Measurements from ENCODE around the gene MPRIP. TPM values are rescaled to one million over a fixed set of nuclear protein-coding genes. Genes with fewer than 3 reads are reported as not detected.

The MPRIP gene
- total RNA-seq, 1 experiment from 2014 or later: 143 TPM

DNA sequence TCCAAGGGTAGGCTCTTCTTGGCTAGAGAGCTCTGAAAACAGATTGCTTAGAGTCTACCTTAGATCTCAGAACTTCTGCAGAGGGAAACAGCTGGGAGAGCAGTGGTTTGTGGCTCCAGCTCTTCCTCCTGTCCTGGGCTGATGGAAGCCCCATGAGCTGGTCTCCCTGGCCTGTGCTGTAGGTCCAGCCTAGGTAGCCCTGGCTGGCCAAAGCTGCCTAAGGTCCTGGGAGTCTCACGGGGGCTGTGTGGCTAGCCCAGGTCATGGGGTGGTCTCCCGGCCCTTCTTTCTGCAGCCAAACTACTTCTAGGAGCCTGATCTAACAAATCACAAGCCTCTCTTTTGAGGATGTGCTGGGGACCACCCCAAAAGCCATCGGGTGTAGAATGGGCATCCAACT is 75.7 kb downstream of the MPRIP start:
- no peaks in the 10 kb centered on the region for H3K9me3 ChIP-seq
- no peaks in the 10 kb centered on the region for H3K27me3 ChIP-seq
- no peak overlapping the region for H3K4me3 ChIP-seq
- no peaks in the 10 kb centered on the region for H3K36me3 ChIP-seq
- DNase-seq: no peak

- Histone ChIP-seq H3K27me3 (no peaks in the 10 kb centered on the region), H3K9me3 (no peaks in the 10 kb centered on the region), H3K4me3 (no peak overlapping the region), H3K36me3 (no peaks in the 10 kb centered on the region)
- DNase-seq: no peak
These were observed 76.1 kb downstream of the MPRIP start for GRCh38 chr17:17118399-17118798.

DNA sequence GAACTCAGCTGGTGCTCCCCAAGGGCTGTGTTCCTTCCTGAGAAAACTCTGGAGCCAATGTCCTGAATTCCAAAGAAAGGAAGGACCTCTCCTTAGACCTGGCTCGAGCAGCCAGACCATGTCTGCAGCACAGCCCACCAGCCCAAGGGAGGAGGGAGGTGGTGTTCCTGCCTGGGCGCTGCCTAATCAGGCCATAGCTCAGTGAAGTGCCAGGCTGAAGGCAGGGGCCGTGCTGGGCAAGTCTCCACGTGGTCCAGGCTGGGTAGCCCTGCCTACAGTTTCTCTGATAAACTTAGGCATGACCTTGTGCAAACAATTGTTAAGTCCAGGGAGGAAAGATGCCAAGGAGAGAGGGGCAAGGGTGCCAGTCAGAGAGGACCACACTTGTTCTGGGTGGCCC is 76.8 kb downstream of the MPRIP start:
- Histone ChIP-seq H3K4me3 (no peak overlapping the region), H3K36me3 (no peaks in the 10 kb centered on the region), H3K9me3 (no peaks in the 10 kb centered on the region), H3K27me3 (no peaks in the 10 kb centered on the region)
- DNase-seq: no peak

DNA sequence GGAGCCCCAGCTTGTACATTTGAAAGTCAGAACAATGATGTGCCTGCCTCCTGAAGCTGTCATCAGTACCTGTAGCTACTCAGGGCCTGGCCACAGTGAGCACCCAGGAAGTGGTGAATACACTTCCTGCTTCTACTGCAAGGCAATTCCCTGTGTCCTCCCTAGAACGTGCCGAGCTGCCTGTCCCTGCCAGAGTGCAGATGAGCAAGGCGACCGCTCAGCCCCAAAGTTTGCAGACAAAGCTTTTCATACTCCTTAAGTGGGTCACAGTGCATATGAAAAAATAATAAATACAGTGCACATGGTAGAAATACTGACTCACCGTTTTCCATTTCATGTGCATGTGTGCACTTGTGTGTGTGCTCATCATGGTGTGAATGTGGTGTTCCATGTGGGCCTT is 77.3 kb downstream of the MPRIP start:
- Histone ChIP-seq H3K4me3 (no peak overlapping the region), H3K9me3 (no peaks in the 10 kb centered on the region), H3K36me3 (no peaks in the 10 kb centered on the region), H3K27me3 (no peaks in the 10 kb centered on the region)
- DNase-seq: peak; percentile 32

DNA sequence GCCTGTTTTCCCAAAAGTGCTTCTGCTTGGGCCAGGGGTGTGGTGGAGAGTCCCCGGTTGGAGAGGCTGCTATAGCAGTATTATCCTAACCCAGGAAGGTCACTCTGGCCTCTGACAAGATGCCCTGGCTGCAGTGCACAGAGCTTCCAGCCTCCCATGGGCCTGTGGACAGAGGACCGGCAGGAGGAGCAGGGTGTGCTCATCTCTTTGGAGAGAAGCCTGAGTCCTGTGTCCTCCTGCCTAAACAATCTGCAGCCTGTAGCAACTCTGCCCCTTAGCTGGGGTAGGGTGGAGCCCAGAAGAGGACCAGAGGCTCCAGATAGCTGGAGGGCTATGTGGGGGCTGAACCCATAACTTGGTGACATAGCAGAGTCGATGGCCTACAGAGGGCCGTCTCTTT is 78.0 kb downstream of the MPRIP start:
- H3K4me3 ChIP-seq: no peak overlapping the region
- no peaks in the 10 kb centered on the region for H3K36me3 ChIP-seq
- H3K27me3 ChIP-seq: no peaks in the 10 kb centered on the region
- no peaks in the 10 kb centered on the region for H3K9me3 ChIP-seq
- DNase-seq: no peak

DNA sequence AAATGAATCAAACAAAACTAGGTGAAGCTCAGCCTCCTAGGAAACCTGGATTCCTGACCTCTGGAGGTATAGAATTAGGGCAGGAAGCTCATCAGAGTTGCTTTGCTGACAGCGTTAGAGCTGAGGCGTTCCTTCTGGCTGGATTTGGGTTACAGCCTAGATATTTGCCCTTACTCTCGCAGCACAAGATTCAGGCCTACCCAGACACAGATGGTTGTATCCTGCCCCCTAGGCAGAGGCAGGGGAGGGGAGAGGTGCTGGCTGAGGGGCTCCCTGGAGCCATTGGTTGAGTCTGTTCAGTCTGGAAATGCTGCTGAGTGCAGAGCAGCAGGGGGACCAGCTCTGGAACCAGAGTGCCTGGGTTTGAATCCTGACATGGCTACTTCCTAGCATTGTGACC is 78.4 kb downstream of the MPRIP start:
- Histone ChIP-seq H3K4me3 (no peak overlapping the region), H3K36me3 (no peaks in the 10 kb centered on the region), H3K27me3 (no peaks in the 10 kb centered on the region), H3K9me3 (no peaks in the 10 kb centered on the region)
- no peak for DNase-seq

GRCh38 chr17:17121162-17121561 is 78.9 kb downstream of the MPRIP start:
- H3K36me3 ChIP-seq: no peaks in the 10 kb centered on the region
- DNase-seq: no peak
- H3K9me3 ChIP-seq: no peaks in the 10 kb centered on the region
- no peaks in the 10 kb centered on the region for H3K27me3 ChIP-seq
- no peak overlapping the region for H3K4me3 ChIP-seq

GRCh38 chr17:17122781-17123483 is 80.7 kb downstream of the MPRIP start:
- no peaks in the 10 kb centered on the region for H3K9me3 ChIP-seq
- no peak overlapping the region for H3K4me3 ChIP-seq
- H3K36me3 ChIP-seq: no peaks in the 10 kb centered on the region
- DNase-seq: no peak
- H3K27me3 ChIP-seq: no peaks in the 10 kb centered on the region

DNA sequence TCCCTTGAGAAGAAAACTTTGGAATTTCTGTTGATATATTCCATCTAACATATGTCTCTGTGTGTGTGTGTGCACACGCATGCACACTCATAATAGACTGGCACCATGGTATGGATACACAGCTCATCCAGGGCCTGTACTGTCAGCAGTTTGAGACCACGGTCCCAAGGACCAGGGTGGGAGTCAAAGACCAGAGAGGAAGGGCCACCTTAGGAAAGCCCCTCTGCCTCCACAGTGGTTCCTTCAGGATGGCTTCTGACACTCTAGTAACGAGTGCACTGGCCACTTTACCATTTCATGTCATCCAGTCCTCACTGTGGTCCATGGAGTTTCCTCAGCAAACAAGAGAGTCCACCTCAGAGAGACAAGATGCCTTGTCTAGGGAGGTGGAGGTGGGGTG is 82.1 kb downstream of the MPRIP start:
- Histone ChIP-seq H3K36me3 (no peaks in the 10 kb centered on the region), H3K4me3 (no peak overlapping the region), H3K27me3 (no peaks in the 10 kb centered on the region), H3K9me3 (no peaks in the 10 kb centered on the region)
- no peak for DNase-seq

DNA sequence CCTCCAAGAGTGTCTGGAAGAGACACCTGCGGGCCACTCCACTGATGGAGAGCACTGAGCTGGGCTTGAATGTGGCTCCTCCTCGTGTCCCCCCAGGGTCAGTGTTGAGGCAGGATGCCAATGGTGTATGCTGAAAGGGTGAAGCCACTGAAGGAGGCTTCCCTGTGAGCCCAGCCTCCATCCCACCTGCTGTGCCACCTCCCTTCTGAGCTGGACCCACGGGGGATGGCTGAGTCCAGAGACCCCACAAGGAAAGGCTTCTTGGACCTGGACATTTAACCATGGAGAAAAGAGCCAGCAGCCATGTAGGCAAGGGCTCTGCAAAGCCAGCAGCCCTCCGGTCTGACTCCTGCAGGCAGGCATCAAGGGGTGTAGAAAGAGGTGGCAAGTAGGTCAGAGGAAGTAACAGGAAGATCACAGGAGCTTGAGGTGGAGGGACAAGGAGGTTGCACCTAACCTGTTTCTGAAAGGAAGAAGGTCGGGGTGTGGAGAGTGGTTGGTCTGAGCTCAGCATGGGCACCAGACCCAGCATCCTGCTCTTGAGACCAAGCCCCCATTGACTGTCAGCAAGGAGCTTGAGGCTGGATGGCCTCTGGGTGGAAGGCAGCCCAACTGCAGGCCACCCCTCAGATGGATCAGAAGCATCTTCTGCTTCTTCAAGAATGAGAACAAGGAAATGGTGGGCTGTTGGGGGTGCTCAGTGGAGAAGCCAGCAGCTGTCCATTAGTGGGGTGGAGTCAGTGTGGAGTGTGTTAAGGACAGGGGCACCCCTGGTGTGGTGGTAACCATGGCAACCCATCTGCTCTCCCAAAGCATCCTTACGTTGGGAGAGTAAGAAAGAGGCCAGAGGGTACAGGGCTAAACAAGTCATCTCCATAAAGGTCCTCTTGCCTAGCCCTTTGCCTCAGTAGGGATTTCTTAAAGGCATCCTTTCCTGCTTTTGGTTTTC is 83.2 kb downstream of the MPRIP start:
- no peaks in the 10 kb centered on the region for H3K9me3 ChIP-seq
- H3K27me3 ChIP-seq: no peaks in the 10 kb centered on the region
- H3K4me3 ChIP-seq: no peak overlapping the region
- no peaks in the 10 kb centered on the region for H3K36me3 ChIP-seq
- DNase-seq: no peak

- H3K27me3 ChIP-seq: no peaks in the 10 kb centered on the region
- no peaks in the 10 kb centered on the region for H3K9me3 ChIP-seq
- H3K36me3 ChIP-seq: no peaks in the 10 kb centered on the region
- DNase-seq: no peak
- no peak overlapping the region for H3K4me3 ChIP-seq
These were observed 84.2 kb downstream of the MPRIP start for GRCh38 chr17:17126131-17127110.

- Histone ChIP-seq H3K36me3 (no peaks in the 10 kb centered on the region), H3K9me3 (no peaks in the 10 kb centered on the region), H3K27me3 (no peaks in the 10 kb centered on the region), H3K4me3 (no peak overlapping the region)
- no peak for DNase-seq
These were observed 84.9 kb downstream of the MPRIP start for GRCh38 chr17:17127156-17127555.

- Histone ChIP-seq H3K27me3 (no peaks in the 10 kb centered on the region), H3K4me3 (no peak overlapping the region), H3K9me3 (no peaks in the 10 kb centered on the region), H3K36me3 (no peaks in the 10 kb centered on the region)
- DNase-seq: peak; percentile 18
These were observed 85.6 kb downstream of the MPRIP start for GRCh38 chr17:17127730-17128291.

- no peaks in the 10 kb centered on the region for H3K9me3 ChIP-seq
- peaks cover 3% of the 10 kb centered on the region; the same call in 1 of the 2 replicates for H3K36me3 ChIP-seq
- no peaks in the 10 kb centered on the region for H3K27me3 ChIP-seq
- no peak overlapping the region for H3K4me3 ChIP-seq
- no peak for DNase-seq
These were observed 86.3 kb downstream of the MPRIP start for GRCh38 chr17:17128476-17129075.

- no peak for DNase-seq
- Histone ChIP-seq H3K36me3 (peaks cover 6% of the 10 kb centered on the region), H3K27me3 (no peaks in the 10 kb centered on the region), H3K4me3 (no peak overlapping the region), H3K9me3 (no peaks in the 10 kb centered on the region)
These were observed 87.2 kb downstream of the MPRIP start for GRCh38 chr17:17129466-17129865.

Measured in MG63 (cell line).